Fibroblast of mammary gland (primary cell): Measurements from ENCODE around the gene MT1A.
A peak's percentile ranks its signal among the peaks of the same experiment; 100 is the strongest.
"Not testable (repeated sequence)": the region's sequence is repeated elsewhere in the genome, so short reads cannot be mapped to it uniquely, and the experiment has no call there.

Experiments
- DNase-seq: peaks from one replicate; pipeline ENCODE4 v3.0.0-alpha.2; 2010; ENCODE audit warnings: low read depth
- H3K4me3 ChIP-seq: 2 replicates; pipeline ENCODE4 v1.5.1; 2011; ENCODE audit warnings: low read depth, mild to moderate bottlenecking, low read length, moderate library complexity; ENCODE audit not compliant: control insufficient read depth
- CTCF ChIP-seq: conservative IDR thresholded peaks from 2 replicates; pipeline ENCODE4 v1.5.1; 2011; ENCODE audit warnings: low read depth, low read length, inconsistent platforms; ENCODE audit not compliant: control insufficient read depth, insufficient read depth

MT1A gene

GRCh38 chr16:56617212-56618085 lies 21.0 kb upstream of the MT1A start:
- DNase-seq, result peak; percentile 79
- TF ChIP-seq CTCF, result no peak

DNA sequence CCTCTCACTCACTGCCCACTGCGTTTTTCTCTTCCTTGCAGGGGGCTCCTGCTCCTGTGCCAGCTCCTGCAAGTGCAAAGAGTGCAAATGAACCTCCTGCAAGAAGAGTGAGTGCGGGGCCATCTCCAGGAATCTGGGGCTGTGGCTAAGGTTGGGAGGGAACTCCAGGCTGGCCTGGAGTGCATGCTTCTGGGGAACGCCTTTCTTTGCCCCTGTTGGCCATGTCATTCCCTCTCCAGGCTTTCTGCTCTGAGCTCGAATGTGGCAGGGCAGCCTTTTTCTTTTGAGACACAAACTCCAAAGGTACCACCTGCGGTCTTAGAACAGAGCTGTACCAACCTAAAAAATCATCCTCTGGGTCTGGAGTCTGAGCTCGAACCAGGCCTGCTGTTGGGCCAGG lies 20.3 kb upstream of the MT1A start:
- peak overlapping the region; percentile 49 for H3K4me3 ChIP-seq
- no peak for DNase-seq
- TF ChIP-seq CTCF, result no peak

More at GRCh38 chr16:56617212-56618085, 21.0 kb upstream of the MT1A start:
- H3K4me3 ChIP-seq, result peak overlapping the region; percentile 49

DNA sequence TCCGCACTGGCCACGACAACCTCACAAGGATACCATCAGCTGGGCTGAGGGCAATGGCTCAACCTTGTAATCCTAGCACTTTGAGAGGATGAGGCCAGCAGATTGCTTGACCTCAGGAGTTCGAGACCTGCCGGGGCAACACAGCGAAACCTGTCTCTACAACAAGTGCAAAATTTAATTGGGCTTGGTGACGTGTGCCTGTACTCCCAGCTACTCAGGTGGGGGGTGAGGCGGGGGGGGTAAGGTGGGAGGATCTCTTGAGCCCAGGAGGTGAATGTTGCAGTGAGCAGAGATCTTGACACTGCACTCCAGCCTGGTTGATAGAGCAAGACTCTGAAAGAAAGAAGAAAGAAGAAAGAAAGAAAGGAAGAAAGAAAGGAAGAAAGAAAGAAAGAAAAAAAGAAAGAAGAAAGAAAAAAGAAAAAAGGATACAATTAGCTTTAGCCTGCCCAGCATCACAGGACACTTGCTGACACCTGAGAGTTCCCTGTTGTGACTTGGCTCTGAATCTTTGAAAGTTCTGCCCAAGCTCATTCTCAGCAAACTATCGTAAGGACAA lies 18.0 kb upstream of the MT1A start:
- TF ChIP-seq CTCF, result no peak
- H3K4me3 ChIP-seq, result no peak overlapping the region
- no peak for DNase-seq

DNA sequence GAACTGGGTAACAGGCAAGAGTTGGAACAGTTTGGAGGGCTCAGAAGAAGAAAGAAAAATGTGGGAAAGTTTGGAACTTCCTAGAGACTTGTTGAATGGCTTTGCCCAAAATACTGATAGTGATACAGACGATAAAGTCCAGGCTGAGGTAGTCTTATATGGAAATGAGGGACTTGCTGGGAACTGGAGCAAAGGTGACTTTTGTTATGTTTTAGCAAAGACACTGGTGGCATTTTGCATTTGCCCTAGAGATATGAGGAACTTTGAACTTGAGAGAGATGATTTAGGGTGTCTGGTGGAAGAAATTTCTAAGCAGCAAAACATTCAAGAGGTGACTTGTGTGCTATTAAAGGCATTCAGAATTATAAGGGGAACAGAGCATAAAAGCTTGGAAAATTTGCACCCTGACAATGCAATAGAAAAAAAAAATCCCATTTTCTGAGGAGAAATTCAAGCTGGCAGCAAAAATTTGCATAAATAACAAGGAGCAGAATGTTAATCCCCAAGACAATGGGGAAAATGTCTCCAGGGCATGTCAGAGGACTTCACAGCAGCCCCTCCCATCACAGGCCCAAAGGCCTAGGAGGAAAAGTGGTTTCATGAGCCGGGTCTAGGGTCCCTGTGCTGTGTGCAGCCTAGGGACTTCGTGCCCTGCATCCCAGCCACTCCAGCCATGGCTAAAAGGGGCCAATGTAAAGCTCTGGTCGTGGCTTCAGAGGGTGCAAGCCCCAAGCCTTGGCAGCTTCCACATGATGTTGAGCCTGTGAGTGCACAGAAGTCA lies 16.6 kb upstream of the MT1A start:
- H3K4me3 ChIP-seq, DNase-seq: not testable (repeated sequence)

GRCh38 chr16:56623184-56623583 lies 15.3 kb upstream of the MT1A start:
- H3K4me3 ChIP-seq, DNase-seq: not testable (repeated sequence)

GRCh38 chr16:56623637-56624036 lies 14.8 kb upstream of the MT1A start:
- TF ChIP-seq CTCF, result no peak
- no peak for DNase-seq
- H3K4me3 ChIP-seq, result no peak overlapping the region

GRCh38 chr16:56625140-56625942 lies 13.1 kb upstream of the MT1A start, which contains the start of gene MT1E:
Gene MT1E (plus strand): TSS chr16:56625781. CDS start chr16:56625852, 71 bp downstream.
- peak; percentile 73 for DNase-seq

More at GRCh38 chr16:56625140-56625942, 13.1 kb upstream of the MT1A start, which contains the start of gene MT1E:
- peak within 1 kb of the TSS; percentile 77 for H3K4me3 ChIP-seq
- no peak for TF ChIP-seq CTCF
